Embryonic facial prominence (tissue), 1 donor: Measurements from ENCODE around the gene MEGF6.

ENCODE experiments used
- DNase-seq: peaks from one replicate; pipeline ENCODE4 v3.0.0-alpha.2; 2016; ENCODE audit errors: extremely low spot score

Gene MEGF6

DNA sequence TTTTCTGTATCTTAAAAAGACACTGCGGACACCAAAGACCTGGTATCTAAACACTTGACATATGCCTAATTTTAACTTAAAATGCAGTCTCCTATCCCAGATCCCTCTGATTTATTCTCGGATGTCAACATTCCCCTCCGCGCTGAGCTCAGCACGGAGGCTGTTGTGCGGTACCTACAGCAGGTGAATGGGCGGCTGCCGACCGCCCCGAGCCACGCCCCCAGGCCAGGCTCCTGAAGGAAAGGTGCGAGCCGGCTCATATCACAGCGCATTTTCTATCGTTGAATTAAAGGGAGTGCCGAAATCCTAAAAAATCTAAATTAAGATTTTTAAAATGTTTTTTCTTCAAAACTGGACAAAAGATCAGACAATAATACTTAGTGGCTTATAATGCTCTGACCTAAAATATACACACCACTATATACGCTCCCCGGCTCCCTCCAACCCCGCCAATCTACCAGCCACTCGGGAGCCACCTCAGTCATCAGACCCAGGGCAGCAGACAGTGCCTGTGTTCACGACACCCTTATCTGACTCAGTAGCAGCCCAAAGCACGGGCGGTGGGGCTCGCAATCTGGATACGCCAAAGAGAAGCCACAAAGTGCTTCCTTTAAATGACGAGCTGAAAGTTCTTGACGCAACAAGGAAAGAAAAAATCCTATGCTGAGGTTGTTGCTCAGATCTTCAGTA is 34.5 kb upstream of the MEGF6 start:
- no peak for DNase-seq

DNA sequence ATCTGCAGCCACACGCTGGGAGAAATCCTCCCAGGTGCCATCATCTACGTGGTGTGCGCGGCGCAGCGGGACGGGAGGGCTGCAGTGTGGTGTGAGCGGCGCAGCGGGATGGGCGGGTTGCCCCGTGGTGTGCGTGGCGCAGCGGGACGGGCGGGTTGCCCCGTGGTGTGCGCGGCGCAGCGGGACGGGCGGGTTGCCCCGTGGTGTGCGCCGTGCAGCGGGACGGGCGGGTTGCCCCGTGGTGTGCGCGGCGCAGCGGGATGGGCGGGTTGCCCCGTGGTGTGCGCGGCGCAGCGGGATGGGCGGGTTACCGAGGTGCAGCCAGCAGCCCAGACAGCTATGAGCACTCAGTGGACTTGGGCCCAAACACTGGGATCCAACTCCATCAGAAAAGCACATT is 33.9 kb upstream of the MEGF6 start:
- no peak for DNase-seq

DNA sequence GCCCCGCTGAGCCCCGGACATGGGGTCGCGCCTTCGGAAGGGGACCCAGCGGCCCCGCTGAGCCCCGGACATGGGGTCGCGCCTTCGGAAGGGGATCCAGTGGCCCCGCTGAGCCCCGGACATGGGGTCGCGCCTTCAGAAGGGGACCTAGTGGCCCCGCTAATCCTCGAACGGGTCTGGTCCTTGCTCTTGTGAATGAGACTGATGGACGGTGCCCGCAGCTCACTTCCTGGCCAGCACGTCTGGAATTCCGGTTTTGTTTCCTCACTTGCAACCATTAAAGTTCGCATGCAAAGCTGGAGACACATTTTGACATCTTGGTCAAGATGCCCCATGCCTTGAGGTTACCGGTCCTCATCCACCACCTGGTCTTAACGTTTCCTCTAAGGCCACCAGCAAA is 33.0 kb upstream of the MEGF6 start:
- DNase-seq = no peak

DNA sequence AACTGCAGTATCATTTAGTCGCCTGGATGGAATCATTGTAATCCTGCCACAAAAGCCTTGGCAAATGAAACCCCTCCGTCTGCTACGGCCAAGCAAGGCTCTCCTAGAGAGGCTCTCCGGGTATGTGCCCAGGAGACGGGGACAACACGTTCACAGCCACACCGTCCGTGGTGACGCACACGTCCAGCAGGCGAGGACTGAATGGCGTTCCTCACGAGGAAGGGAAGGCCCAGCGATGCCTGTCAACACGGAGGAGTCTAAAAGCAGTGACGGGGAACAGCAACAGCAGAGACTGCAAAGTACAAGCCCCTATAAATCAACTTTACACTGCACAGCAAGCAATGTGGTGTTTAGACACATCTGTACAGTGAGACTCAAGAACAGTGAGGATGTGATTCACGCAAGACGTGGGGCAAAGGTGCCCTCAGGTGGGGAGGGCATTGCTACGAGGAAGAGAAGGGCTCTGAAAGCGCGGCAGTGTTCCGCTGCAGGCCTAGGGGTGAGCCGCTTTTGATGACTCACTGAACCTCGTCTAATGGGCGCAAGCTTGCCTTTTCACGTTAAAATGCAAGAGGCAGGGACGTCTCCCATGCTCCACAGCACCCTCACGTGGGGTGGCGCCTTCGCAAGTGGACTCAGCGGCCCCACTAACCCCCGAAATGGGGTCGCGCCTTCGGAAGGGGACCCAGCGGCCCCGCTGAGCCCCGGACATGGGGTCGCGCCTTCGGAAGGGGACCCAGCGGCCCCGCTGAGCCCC is 31.8 kb upstream of the MEGF6 start:
- no peak for DNase-seq

DNA sequence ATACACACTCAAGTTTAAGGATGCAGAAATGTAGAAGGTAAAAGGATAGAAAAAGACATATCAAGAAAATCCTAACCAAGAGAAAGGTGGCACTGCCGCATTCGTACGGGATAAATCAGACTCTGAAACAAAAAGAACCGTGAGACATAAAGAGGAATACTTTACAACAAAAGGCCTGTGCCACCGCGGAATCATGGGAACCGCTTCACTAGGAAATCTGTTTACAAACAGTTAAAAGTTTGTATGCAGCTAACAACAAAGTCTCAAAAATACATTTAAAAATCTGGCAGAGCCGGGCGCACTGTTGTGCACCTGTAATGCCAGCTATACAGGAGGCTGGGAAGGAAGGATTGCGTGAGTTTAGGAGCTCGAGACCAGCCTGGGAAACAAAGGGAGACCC is 30.5 kb upstream of the MEGF6 start:
- no peak for DNase-seq

DNA sequence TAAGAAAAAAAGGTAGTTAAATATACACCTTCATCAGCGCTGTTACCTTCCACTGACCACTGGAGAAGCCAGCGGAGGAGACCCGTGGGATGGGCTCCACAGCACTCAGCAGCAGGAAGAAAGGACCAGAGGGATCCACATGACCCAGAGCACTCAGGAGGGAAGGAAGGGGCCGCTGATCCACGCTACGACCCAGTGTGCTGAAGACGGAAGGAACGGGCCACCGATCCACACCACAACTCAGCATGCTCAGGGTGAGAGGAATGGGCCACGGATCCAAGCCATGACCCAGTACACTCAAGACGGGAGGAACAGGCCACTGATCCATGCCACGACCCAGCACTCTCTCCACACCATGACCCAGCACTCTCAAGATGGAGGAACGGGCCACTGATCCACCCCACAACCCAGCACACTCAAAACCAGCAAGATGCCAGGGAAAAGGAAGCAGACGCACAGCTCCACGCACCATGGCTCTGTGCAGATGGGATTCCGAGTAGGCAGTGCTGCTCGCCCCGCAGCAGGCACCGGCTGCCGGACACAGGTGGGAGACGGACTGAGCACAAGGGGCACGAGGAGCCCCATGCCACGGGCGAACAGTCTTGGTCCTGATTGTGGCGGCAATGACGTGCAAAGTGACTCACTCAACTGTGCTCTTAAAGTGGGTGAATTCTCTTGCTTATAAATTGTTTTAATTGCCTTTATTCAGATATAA is 29.9 kb upstream of the MEGF6 start:
- no peak for DNase-seq

DNA sequence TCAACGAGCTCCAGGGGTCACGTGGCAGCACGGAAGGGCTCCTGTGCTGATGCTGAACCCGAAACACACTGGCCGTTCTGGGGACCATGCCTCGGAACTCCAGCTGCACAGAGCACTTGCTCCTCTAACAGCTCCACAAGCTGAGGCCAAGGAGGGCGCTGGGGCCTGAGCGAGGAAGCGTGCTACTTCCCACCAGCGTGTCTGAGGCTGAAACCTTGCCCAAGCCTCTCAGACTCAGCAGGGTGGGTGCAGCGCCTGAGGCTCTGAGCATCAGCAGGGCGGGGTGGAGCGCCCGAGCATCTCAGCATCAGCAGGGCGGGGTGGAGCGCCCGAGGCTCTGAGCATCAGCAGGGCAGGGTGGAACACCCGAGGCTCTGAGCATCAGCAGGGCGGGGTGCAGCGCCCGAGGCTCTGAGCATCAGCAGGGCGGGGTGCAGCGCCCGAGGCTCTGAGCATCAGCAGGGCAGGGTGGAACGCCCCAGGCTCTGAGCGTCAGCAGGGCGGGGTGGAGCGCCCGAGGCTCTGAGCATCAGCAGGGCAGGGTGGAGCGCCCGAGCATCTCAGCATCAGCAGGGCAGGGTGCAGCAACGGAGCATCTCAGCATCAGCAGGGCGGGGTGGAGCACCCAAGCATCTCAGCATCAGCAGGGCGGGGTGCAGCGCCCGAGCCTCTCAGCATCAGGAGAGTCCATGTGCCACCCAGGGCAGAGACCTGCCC is 29.0 kb upstream of the MEGF6 start:
- no peak for DNase-seq

DNA sequence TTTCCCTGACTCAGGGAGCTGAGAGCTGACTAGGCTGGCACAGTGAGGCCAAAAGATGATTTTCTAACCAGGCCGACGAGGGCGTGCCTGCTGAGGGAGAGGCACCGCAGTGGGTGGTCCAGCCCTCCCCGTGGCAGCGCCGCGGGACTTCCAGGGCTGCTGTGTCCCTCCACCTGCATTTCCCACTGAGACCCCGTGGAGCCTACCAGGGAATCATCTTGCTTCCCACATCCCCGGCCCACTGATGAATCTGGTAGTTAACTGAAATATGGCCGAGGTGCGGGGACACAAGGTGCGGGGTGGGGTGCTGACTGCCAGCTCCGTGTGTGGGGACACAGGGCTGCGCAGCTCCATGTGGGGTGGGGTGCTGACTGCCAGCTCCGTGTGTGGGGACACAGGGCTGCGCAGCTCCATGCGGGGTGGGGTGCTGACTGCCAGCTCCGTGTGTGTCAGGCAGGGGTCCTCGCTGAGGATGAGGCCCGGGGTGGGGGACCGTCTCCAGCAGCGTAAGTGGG is 28.1 kb upstream of the MEGF6 start:
- DNase-seq = no peak

DNA sequence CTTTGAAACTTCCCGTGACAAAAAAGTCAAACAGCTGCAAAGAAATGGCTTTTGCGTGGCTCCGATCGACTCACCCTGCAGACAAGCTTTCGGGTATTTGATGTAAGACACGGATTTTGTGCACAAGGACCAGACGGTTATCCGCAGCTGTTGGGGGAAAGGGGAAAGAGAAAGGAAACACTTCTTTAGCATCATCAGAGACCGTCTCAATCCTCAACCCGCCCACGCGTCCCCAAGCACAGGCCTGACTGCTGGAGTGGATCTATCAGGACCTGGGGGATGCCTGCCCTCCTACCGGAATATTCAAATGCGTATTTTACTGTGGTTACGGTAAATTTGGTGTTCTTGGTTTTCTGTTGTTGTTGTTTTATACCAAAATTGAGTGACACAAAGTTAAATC is 27.4 kb upstream of the MEGF6 start:
- no peak for DNase-seq

DNA sequence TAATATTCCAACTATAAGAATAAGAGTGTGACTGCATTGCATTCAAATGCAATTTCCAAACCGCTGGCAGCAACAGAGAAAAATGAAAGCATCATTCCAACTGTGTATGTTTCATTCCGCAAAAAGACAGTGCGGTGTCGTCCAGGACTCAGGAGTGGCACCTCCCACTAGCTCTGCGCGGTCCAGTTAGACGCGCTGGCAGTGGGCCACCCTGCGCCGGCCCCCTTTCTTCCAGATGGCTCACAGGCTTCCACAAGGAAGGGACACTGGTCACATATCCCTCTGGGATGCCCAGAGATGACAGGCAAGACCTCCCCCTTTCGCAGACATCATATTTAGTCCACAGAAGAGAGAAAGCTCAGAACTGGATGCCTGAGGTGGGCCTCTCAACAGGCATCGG is 26.7 kb upstream of the MEGF6 start:
- no peak for DNase-seq

DNA sequence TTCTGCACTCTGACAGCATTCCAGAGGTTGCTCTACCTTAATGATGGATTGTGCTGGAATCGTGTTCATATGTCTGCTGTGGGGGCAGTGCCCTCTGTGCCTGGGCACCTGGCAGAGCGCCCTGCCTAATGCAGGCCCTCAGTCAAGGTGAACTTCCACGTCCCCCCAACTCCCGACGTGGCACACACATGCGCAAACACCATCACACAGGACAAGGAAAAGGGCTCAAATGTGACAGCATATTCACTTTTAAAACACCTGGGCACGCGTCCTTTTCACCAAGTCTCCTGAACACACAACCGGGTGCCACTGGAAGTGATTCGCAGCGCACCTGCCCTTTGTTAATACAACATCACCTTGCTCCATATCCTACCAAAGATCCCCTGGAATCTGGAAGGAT is 25.2 kb upstream of the MEGF6 start:
- DNase-seq = no peak

DNA sequence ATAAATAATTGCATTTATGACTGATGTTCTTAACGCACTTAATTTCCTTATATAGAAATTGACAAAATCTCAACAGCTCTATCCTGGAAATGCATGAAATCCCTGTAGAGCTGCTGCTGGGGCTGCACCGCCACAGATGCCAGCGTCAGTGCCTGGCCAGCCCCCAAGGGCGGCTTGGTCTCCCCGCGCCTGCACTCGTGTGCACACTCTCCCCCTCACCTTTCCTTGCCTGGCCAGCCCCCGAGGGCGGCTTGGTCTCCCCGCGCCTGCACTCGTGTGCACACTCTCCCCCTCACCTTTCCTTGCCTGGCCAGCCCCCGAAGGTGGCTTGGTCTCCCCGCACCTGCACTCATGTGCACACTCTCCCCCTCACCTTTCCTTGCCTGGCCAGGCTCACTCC is 24.8 kb upstream of the MEGF6 start:
- no peak for DNase-seq

DNA sequence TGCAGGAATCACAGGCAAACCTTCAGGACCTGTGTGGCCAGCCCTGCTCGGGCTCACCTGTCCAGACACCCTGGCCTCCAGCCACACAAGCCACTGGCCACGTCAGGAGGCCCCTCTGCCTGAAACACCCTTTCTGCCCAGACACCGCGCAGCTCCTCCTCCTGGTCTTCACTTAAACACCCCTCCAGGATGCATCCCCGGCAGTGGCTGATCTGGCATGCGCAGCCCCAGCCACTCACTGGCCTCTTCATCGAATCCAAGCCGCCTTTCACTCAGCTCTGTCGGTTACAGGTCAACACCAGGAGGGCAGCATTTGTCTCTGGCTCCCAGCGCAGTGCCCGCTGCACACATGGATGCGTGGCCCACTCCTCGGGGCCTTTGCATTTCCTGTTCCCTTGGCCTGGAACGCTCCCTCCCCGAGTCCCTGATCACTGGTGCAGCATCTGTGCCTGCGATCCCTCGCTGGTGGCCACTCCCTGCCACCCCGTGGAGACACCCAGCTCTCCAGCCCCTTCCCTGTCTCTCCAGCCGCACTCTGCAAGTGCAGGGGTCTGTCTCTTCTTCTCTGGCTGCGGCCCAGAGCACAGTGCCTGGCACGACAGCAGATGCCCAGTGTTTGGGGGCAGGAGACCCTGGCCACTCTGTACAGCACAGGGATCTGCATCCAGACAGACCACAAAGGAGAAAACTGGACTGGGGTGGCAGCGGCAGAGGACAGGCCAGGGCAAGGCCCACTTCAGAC is 22.9 kb upstream of the MEGF6 start:
- no peak for DNase-seq

DNA sequence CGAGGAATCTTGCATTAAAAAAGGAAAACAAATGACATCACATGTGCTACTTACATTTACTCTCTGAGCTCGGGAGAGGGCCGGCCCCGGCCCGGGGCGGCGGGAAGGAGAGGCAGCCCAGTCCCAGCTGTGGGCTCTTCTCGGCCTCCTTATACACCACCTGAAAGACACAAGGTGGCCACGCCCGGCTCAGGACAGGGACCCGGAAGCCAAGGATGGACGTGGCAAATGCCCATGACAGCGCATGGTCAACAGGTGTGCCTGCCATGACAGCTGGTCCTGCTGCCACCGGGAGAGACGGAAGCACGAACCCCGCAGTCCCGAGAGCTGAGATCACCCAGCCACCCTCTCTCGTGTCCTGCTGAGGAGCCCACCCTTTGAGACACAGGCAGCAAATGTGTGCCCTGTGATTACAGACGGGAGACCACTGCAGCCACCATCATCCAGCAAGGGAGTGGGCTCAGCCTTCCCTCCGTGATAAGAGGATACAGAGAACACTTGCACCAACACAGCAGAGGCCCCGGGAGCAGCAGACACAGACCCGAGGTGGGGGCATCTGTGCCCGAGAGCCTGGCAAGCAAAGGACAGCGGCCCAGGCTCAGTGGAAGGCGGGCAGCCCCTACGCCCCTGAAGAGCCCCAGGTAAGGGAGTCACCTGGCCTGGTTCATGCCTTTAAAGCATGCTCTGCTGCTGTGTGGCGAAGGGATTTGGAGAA is 22.2 kb upstream of the MEGF6 start:
- no peak for DNase-seq

DNA sequence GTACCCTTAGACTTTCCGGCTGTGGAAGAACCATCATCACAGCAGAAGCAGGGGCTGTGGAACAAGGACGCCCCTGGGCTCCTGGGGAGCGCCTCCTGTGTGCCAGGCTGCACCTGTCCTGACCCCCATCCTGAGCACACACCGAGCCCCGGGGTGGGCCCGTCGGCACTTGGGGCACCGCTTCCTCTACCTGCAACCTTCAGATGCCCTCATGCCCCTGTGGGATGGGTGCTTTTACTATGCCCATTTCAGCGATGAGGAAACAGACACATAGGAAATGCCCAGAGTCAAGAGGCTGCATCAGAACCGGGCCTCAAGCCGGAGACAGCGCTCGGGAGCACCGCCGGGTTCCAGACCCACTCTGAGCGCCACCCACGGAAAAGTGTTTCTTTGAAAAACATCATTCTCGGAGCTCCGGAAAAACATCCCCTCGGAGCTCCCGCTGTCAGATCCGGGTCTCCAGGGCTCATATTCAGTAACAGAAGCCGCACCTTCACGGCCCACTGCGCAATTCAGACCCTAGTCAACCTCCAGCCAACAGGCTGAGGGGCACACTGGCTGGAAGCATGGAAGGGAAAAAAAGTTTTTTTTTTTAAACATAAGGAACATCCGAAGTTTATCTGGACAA is 21.5 kb upstream of the MEGF6 start:
- no peak for DNase-seq

DNA sequence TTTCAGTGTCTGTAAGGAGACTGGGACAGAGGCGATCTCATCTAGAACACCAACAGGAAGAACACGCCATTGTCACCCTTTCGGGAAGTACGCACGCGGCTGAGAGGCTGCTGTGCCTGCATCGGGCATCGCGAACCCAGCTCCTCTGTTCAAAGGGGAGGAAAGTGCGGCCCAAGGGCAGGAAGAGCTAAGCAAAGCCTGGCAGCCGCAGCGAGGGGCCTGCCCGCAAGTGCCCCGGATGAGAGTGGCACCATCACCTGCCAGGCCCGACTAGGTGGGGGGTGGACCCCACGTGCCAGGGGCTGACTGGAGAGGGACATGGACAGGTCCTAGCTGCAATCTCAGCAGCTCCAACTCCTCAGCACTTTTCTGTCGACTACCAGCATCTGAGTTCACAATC is 21.0 kb upstream of the MEGF6 start:
- DNase-seq = no peak

DNA sequence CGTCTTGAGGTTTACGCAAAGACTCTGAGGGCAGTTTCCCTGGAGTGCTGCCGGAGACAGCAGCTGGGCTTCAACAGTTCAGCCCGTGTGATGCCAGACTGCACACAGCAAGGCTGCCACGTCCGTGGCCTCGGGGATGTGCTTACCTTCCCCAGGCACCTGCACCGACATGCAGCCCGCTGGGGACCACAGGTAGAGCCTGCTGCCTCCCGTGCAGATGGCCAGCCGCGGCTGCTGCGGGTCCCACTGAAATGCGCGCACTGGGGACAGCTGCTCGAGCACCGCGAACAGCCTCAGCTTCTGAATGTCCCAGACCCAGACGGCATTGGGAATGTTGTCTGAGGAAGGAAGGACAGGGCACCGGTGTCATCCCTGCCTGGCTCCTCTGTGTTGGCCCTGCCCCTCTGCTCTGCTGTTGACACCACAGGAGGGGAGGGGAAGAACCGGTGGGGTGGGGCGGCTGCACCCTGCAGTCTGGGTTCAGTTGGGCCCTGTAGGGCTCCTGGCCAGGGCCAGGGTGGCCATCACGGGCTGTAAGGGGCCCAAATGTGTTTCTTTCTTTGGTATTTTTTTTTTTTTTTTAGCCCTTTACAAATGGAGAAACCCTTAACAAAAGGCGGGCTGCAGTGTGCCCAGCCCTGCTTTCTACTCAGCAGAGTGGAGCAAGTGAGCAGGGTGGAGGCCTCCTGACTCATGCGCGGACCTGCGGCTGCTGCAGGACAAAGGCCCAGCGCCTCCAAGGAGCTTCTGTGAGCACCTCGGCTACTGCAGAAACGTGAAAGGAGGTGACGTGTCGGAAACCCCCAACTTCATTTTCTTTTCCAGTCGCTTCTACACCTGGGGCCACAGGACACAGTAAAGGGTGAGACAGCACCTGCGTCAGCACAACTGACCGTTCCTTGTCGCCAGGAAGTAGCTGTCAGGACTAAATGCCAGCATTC is 20.3 kb upstream of the MEGF6 start:
- DNase-seq = no peak

DNA sequence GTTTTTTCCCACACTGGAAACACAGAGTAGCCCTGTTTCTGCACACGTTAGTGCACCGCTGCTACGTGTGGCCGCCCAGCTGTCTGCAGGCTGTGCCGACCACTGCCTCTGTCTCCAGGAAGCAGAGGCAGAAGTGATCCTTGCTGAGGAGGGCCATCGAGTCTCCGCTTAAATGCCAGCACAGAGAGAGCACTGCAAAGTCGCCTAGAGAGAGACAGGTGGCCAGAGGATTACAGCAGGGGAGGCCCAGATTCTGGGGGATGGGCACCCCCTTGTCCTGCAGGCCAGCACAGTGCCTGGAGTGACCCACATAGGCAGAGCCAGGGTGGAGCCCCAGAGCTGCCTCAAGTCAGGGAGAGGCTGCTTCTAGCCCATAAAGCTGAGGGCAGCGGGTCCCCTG is 19.6 kb upstream of the MEGF6 start:
- DNase-seq = no peak

DNA sequence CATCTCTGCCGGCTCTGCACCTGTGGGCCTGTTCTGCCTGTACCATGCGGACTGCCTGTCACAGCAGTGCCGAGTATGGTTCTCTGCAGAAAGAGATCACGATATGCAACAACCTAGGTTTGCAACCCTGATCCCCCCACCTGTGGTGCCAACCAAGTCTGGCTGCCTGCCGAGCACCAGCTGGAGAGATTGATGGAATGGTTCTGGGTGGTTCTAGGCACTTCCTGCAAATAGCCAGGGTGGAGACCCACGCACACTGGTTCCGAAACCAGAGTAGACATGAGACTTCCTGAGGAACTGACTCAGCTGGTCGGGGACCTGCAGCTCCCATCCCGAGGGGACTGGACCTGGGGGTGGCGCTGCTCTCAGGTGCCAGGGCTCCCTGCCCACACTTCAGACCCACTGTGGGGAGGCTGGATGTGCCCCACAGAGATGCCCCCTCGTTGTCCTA is 18.9 kb upstream of the MEGF6 start:
- DNase-seq = no peak
